HCT116 (cell line): Measurements from ENCODE around the gene KIRREL3. TPM values are rescaled to one million over a fixed set of nuclear protein-coding genes. Genes with fewer than 3 reads are reported as not detected.

ENCODE experiments used
- ATAC-seq: fragments of 200-7000 bp; cut with Tn5 transposase; 2 replicates; pipeline ENCODE4 v1.9.1; 2020; ENCODE audit warnings: mild to moderate bottlenecking, moderate library complexity
- BruUV-seq: library from RNA; stranded (reverse); fragments of 400-500 nt; replicated peaks from 2 replicates; lab custom pipeline; 2021; lab: Mats Ljungman, UMichigan
- CTCF ChIA-PET: fragments of 300-600 bp; sonication (Branson Sonifier 250); formaldehyde crosslinking; loops from one replicate; lab custom pipeline; 2021; ENCODE audit warnings: antibody characterized with exemption; lab: Charles Lee
- POLR2A ChIA-PET: fragments of 300-600, 350-600 bp; sonication (Branson Sonifier 250); formaldehyde crosslinking; loops from one replicate; lab custom pipeline; 2021; ENCODE audit warnings: antibody characterized with exemption; lab: Charles Lee
- RAD21 ChIA-PET, 2 experiments: fragments of 300-600 bp; sonication (Branson Sonifier 250); formaldehyde crosslinking; loops; one replicate each; lab custom pipeline; 2023; ENCODE audit warnings: low total read pairs in 2 of 2; ENCODE audit not compliant: uncharacterized antibody in 2 of 2, unreplicated experiment in 2 of 2, low non-redundant PET in 1 of 2; lab: Charles Lee
- DNase-seq: peaks from one replicate; pipeline ENCODE4 v3.0.0-alpha.2; 2010; ENCODE audit warnings: low read depth, low spot score
- H2AFZ ChIP-seq: fragments of 200-600 bp; shearing (Covaris generic), sonication (generic); 2 replicates; pipeline ENCODE4 v1.6.1; 2017; ENCODE audit warnings: low read depth, mixed run types, mixed read lengths, antibody characterized with exemption, low read length; ENCODE audit not compliant: poor library complexity, severe bottlenecking
- H3K27ac ChIP-seq: 2 replicates; pipeline ENCODE4 v1.5.1; 2012; ENCODE audit warnings: low read depth, low read length
- H3K27me3 ChIP-seq: fragments of 200-600 bp; sonication (generic); 2 replicates; pipeline ENCODE4 v1.6.1; 2016; ENCODE audit warnings: mixed run types, low read length, mixed read lengths; ENCODE audit not compliant: insufficient read depth
- H3K36me3 ChIP-seq, 2 experiments: fragments of 200-500 bp in 1 of 2; fragments of 200-600 bp in 1 of 2; sonication (Bioruptor generic) in 1 of 2; sonication (generic) in 1 of 2; 2 replicates each; pipeline versions ENCODE4 v1.5.1 to v1.6.1; 2014 to 2016; ENCODE audit warnings: low read length in 2 of 2, inconsistent platforms in 1 of 2, mixed read lengths in 1 of 2, mixed run types in 1 of 2; ENCODE audit not compliant: insufficient read depth in 2 of 2, control insufficient read depth in 1 of 2
- H3K4me1 ChIP-seq, 2 experiments: fragments of 200-600 bp in 1 of 2; sonication (generic) in 1 of 2; 2 replicates each; pipeline versions ENCODE4 v1.5.1 to v1.6.1; 2012 to 2017; ENCODE audit warnings: low read length in 2 of 2, inconsistent platforms in 1 of 2, mild to moderate bottlenecking in 1 of 2, mixed read lengths in 1 of 2, mixed run types in 1 of 2, moderate library complexity in 1 of 2; ENCODE audit not compliant: insufficient read depth in 2 of 2, control insufficient read depth in 1 of 2
- H3K4me2 ChIP-seq: fragments of 200-600 bp; sonication (generic); 2 replicates; pipeline ENCODE4 v1.6.1; 2017; ENCODE audit warnings: mixed run types, low read length, mixed read lengths
- H3K4me3 ChIP-seq, 2 experiments: fragments of 200-600 bp in 1 of 2; sonication (generic) in 1 of 2; replicated peaks in 1 of 2; 2 replicates each; pipeline ENCODE4 v1.5.1; 2011 to 2016; ENCODE audit warnings: low read length in 2 of 2, control low read depth in 1 of 2, low read depth in 1 of 2, mild to moderate bottlenecking in 1 of 2, mixed read lengths in 1 of 2, mixed run types in 1 of 2
- H3K79me2 ChIP-seq: fragments of 200-600 bp; sonication (generic); 2 replicates; pipeline ENCODE4 v1.6.1; 2017; ENCODE audit warnings: mild to moderate bottlenecking, mixed run types, low read length, moderate library complexity, mixed read lengths; ENCODE audit not compliant: insufficient read depth
- H3K9ac ChIP-seq: fragments of 200-600 bp; sonication (generic); 2 replicates; pipeline ENCODE4 v1.6.1; 2016; ENCODE audit warnings: low read length, mixed read lengths
- H3K9me2 ChIP-seq: fragments of 200-600 bp; sonication (generic), shearing (Covaris generic); 2 replicates; pipeline ENCODE4 v1.6.1; 2017; ENCODE audit warnings: mixed run types, mild to moderate bottlenecking, moderate library complexity; ENCODE audit not compliant: insufficient read depth
- H3K9me3 ChIP-seq, 2 experiments: fragments of 200-500 bp in 1 of 2; fragments of 200-600 bp in 1 of 2; sonication (Bioruptor generic) in 1 of 2; sonication (generic) in 1 of 2; 2 replicates each; pipeline ENCODE4 v1.6.1; 2014 to 2017; ENCODE audit warnings: low read length in 2 of 2, mixed read lengths in 2 of 2, inconsistent platforms in 1 of 2, low read depth in 1 of 2, mild to moderate bottlenecking in 1 of 2, mixed run types in 1 of 2, moderate library complexity in 1 of 2; ENCODE audit not compliant: control insufficient read depth in 1 of 2, insufficient read depth in 1 of 2
- H4K20me1 ChIP-seq: fragments of 200-600 bp; sonication (generic), shearing (Covaris generic); 2 replicates; pipeline ENCODE4 v1.6.1; 2017; ENCODE audit warnings: mixed run types, mild to moderate bottlenecking, moderate library complexity; ENCODE audit not compliant: insufficient read depth
- CEBPB ChIP-seq: IDR thresholded peaks from 2 replicates; pipeline ENCODE4 v1.6.1; 2012; ENCODE audit warnings: low read depth
- intact Hi-C: fragments of 100-400 bp; cut with micrococcal nuclease; formaldehyde crosslinking; loops from 2 replicates; pipeline ENCODE4 v1.10.0; 2022
- total RNA-seq: library from RNA; stranded (reverse); gene quantifications from one replicate; pipeline ENCODE4 v1.2.1, GENCODE V29; 2021; ENCODE audit not compliant: unreplicated experiment
- TF ChIP-seq, protein P1 (sequence below): IDR thresholded peaks from 2 replicates; pipeline ENCODE4 v1.6.1; 2012
- TF ChIP-seq, protein P2 (sequence below), 3 experiments: fragments of 200-600 bp in 1 of 3; sonication (generic) in 1 of 3; IDR thresholded peaks in 2 of 3; conservative IDR thresholded peaks in 1 of 3; 2 replicates each; pipeline ENCODE4 v1.5.1; 2012 to 2017; ENCODE audit warnings: low read depth in 2 of 3, low read length in 2 of 3, antibody characterized with exemption in 1 of 3, borderline replicate concordance in 1 of 3, control low read depth in 1 of 3, mild to moderate bottlenecking in 1 of 3, mixed read lengths in 1 of 3, mixed run types in 1 of 3, moderate library complexity in 1 of 3; ENCODE audit not compliant: insufficient read depth in 1 of 3

Gene KIRREL3
- total RNA-seq, 1 experiment from 2014 or later: not detected

DNA sequence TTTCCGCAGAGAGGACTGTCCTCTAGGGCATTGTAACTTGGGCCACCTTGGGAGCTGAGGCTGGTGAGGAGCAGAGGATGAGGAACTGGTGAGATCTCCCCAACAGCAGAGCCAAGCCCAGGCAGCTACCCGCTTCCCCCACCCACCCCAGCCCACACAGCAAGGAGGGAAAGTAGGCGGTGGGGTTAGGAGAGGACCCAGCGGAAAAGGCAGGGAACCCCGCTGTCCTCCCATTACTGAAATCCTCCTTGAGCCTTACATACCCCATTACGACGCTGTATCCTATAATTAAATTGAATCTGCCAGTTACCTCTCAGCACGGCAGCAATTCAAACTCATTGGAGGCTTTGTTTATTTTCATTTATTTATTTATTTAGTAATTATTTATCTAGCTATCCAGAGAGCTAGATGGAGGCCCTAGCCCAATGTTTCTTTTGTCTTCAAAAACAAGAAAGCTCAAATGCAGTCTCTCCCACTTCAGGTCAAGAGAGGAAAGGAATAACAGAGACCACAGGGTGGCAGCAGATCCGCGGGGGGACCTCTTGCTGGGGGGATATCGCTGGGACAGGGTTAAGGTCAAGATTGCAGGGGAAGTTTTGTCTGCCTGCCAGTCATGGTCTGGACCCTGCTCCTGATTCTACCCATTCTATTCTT is 427.1 kb downstream of the KIRREL3 start:
- no peaks in the 10 kb centered on the region for H3K36me3 ChIP-seq
- no peak overlapping the region for H3K27ac ChIP-seq
- H3K27me3 ChIP-seq: peaks cover 64% of the 10 kb centered on the region
- H3K9me3 ChIP-seq: no peaks in the 10 kb centered on the region
- no peak for DNase-seq
- H2AFZ ChIP-seq: no peak overlapping the region
- no peaks in the 10 kb centered on the region for H3K9me2 ChIP-seq
- no peak overlapping the region for H3K9ac ChIP-seq
- no peak overlapping the region for H3K4me2 ChIP-seq
- no peaks in the 10 kb centered on the region for H3K4me1 ChIP-seq
- H3K4me3 ChIP-seq: no peak overlapping the region
- CTCF ChIA-PET: no interaction called here
- TF ChIP-seq, protein P1, sequence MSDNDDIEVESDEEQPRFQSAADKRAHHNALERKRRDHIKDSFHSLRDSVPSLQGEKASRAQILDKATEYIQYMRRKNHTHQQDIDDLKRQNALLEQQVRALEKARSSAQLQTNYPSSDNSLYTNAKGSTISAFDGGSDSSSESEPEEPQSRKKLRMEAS: no peak
- TF ChIP-seq, protein P2, sequence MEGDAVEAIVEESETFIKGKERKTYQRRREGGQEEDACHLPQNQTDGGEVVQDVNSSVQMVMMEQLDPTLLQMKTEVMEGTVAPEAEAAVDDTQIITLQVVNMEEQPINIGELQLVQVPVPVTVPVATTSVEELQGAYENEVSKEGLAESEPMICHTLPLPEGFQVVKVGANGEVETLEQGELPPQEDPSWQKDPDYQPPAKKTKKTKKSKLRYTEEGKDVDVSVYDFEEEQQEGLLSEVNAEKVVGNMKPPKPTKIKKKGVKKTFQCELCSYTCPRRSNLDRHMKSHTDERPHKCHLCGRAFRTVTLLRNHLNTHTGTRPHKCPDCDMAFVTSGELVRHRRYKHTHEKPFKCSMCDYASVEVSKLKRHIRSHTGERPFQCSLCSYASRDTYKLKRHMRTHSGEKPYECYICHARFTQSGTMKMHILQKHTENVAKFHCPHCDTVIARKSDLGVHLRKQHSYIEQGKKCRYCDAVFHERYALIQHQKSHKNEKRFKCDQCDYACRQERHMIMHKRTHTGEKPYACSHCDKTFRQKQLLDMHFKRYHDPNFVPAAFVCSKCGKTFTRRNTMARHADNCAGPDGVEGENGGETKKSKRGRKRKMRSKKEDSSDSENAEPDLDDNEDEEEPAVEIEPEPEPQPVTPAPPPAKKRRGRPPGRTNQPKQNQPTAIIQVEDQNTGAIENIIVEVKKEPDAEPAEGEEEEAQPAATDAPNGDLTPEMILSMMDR (IDR thresholded peaks at IDR 0.05 in 2 of 3, conservative IDR thresholded peaks at IDR 0.05 in 1 of 3; ENCODE audit: borderline replicate concordance in 1 of 3, insufficient read depth in 1 of 3, low read depth in 2 of 3, low read length in 2 of 3): peak in 2 of 3 experiments; percentile 19 to 22; a peak in 2 of 6 replicates
- TF ChIP-seq, all 23 proteins: peak for 1
- H4K20me1 ChIP-seq: no peaks in the 10 kb centered on the region
- no peaks in the 10 kb centered on the region for H3K79me2 ChIP-seq
- ChIA-PET RAD21 (no interaction called here), POLR2A (no interaction called here)
- ATAC-seq: no peak
- BruUV-seq: no TSS peak
- intact Hi-C loops: no loop called here

DNA sequence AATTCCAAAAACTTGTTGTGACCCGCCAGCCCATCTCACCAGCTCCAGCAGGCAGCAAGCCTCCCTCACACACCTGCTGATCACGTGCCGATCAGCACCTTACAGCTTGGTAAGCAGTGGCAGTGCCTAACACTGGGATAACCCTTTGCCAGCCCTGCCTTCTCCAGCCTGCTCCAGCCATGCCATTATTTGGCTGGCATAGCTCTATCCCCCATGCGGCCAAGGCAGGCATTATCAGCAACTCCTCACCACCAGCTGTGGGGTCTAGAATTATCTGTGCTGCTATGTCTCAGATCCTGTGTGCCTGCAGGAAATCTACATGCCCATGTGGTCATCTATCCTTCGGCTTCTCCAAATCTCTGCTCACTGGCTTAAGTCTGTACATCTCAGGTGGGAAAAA is 430.1 kb downstream of the KIRREL3 start:
- ChIA-PET CTCF (no interaction called here), RAD21 (no interaction called here), POLR2A (no interaction called here)
- Histone ChIP-seq H3K79me2 (no peaks in the 10 kb centered on the region), H3K27ac (no peak overlapping the region), H3K36me3 (no peaks in the 10 kb centered on the region), H3K9me2 (no peaks in the 10 kb centered on the region), H3K4me2 (no peak overlapping the region), H2AFZ (no peak overlapping the region), H3K4me1 (no peaks in the 10 kb centered on the region), H3K4me3 (no peak overlapping the region), H3K9me3 (no peaks in the 10 kb centered on the region), H3K9ac (no peak overlapping the region), H4K20me1 (no peaks in the 10 kb centered on the region), H3K27me3 (peaks cover 68% of the 10 kb centered on the region)
- no TSS peak for BruUV-seq
- ATAC-seq (peak; percentile 70), DNase-seq (no peak)
- intact Hi-C loops: no loop called here
- TF ChIP-seq, protein P2 (IDR thresholded peaks at IDR 0.05 in 2 of 3, conservative IDR thresholded peaks at IDR 0.05 in 1 of 3; ENCODE audit: borderline replicate concordance in 1 of 3, insufficient read depth in 1 of 3, low read depth in 2 of 3, low read length in 2 of 3): peak in 2 of 3 experiments; percentile 14 to 22; a peak in 2 of 6 replicates
- TF ChIP-seq CEBPB: no peak
